HG02759 (cell line): ENCODE data around the gene WDHD1.
"Not testable (repeated sequence)": the region's sequence is repeated elsewhere in the genome, so short reads cannot be mapped to it uniquely, and the experiment has no call there.

Source experiments
- ATAC-seq: cut with Tn5 transposase; IDR thresholded peaks from one replicate; pipeline ENCODE4 v1.9.1; 2021; ENCODE audit warnings: mild to moderate bottlenecking, moderate library complexity; ENCODE audit not compliant: unreplicated experiment

The WDHD1 gene

GRCh38 chr14:55026793-55027561 is at the start of gene WDHD1, which contains the start of gene SOCS4:
WDHD1 (minus strand) TSS chr14:55027099; CDS start chr14:55026787, 312 bp downstream.
SOCS4 (plus strand) TSS chr14:55027236; CDS start chr14:55043042, 15,806 bp downstream.
- ATAC-seq, result peak; percentile 94

- ATAC-seq, result no peak
Observed at GRCh38 chr14:55075628-55076175, 48.8 kb upstream of the WDHD1 start.

GRCh38 chr14:55074662-55075061 is 47.8 kb upstream of the WDHD1 start:
- ATAC-seq, result peak; percentile 44

- ATAC-seq, result no peak
Observed at GRCh38 chr14:55073856-55074255, 47.0 kb upstream of the WDHD1 start.

GRCh38 chr14:55071870-55072640 is 45.2 kb upstream of the WDHD1 start:
- ATAC-seq, result peak; percentile 52

GRCh38 chr14:55070981-55071411 is 44.1 kb upstream of the WDHD1 start:
- ATAC-seq, result no peak

GRCh38 chr14:55066223-55066622 is 39.3 kb upstream of the WDHD1 start:
- no peak for ATAC-seq

GRCh38 chr14:55065411-55065810 is 38.5 kb upstream of the WDHD1 start:
- no peak for ATAC-seq

GRCh38 chr14:55064896-55065295 is 38.0 kb upstream of the WDHD1 start:
- ATAC-seq, result not testable (repeated sequence)

- no peak for ATAC-seq
Observed at GRCh38 chr14:55062517-55063351, 35.8 kb upstream of the WDHD1 start.

- ATAC-seq, result no peak
Observed at GRCh38 chr14:55059333-55059732, 32.4 kb upstream of the WDHD1 start.

GRCh38 chr14:55057919-55058318 is 31.0 kb upstream of the WDHD1 start:
- ATAC-seq, result no peak

GRCh38 chr14:55054098-55054497 is 27.2 kb upstream of the WDHD1 start:
- no peak for ATAC-seq

- ATAC-seq, result no peak
Observed at GRCh38 chr14:55053500-55053899, 26.6 kb upstream of the WDHD1 start.

GRCh38 chr14:55053018-55053417 is 26.1 kb upstream of the WDHD1 start:
- ATAC-seq, result no peak

GRCh38 chr14:55052269-55052930 is 25.5 kb upstream of the WDHD1 start:
- peak; percentile 20 for ATAC-seq

GRCh38 chr14:55051423-55052268 is 24.7 kb upstream of the WDHD1 start, which contains the start of gene MAPK1IP1L:
MAPK1IP1L (plus strand) TSS chr14:55051647; CDS start chr14:55061684, 10,037 bp downstream.
- ATAC-seq, result peak; percentile 90

GRCh38 chr14:55051165-55051422 is 24.2 kb upstream of the WDHD1 start:
- ATAC-seq, result peak; percentile 22

GRCh38 chr14:55048900-55049436 is 22.1 kb upstream of the WDHD1 start:
- no peak for ATAC-seq
